Mesenteric fat pad (tissue), 1 donor: ENCODE measurements around the gene SYNGR3. TPM values are rescaled to one million over a fixed set of nuclear protein-coding genes. Genes with fewer than 3 reads are reported as not detected.
"Not testable (repeated sequence)": the region's sequence is repeated elsewhere in the genome, so short reads cannot be mapped to it uniquely, and the experiment has no call there.

Experiments
- DNase-seq: peaks from one replicate; pipeline ENCODE4 v3.0.0-alpha.2; 2020; ENCODE audit warnings: low spot score
- total RNA-seq: library from RNA; stranded (reverse); fragmentation: NEBNext Ultra II Directional; extraction: Animal tissue kit (Norgen Biotek cat#: 25700); gene quantifications from one replicate; pipeline ENCODE4 v1.2.1, GENCODE V29; 2021
- donor health status: DM: yes; HTN: yes; CAD: no.

Gene SYNGR3
- total RNA-seq, 1 donor from 2014 or later, result not detected

DNA sequence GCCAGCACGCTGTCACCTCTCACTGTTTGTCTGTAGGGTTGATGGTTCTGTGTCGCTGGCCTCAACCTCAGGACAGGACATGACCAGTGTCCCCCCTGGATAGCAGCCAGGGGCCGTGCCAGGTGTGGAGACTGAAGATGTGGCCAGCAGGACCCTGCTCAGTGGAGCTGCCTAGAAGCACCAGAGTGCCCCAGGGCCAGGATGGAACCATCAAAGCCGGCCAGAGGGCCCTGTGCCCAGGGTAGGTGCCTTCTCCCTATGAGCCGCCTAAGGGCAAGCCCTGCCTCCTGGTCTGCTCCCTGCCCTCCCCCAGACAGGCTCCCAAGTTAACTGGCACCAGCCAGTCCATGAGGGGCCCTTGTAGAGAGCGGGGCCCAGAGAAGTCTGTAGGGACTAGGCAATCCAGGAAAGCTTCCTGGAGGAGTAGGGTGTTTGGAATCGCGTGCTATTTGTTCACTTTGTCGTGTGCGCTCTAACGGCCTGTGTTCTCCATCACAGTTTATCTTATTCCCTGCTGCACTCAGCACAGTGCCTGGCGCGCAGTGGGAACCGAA is 31.0 kb upstream of the SYNGR3 start:
- no peak for DNase-seq

DNA sequence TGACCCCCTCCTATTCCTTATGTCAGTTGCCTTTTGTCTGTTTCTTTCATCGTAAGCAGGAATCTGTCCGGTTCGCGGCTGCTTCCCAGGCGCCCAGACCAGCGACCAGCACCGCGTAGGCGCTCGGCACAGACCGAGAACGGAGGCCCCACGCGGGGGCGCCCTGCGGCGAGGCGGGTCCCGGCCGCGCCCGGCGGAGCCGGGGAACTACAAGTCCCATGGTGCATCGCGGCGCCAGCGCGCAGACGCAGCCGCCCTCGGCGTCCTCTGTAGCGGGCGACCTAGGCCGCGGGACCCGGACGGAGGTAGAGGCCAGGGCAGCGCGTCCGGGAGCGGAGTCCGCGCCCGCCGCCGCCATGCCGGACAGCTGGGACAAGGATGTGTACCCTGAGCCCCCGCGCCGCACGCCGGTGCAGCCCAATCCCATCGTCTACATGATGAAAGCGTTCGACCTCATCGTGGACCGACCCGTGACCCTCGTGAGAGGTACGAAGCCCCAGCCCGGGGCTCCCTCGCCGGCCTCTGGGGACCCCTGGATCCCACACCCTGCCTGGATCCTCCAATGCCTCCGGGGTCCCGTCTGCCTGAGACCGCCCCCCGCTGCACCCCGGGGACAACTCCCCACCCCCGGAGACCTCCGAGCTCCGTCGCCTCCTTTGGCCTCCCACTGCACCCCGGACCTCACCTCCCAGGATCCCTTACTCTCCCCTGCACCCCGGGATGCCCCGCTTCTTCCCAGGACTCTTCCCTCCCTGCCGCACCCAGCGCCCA is 30.3 kb upstream of the SYNGR3 start, which contains the start of gene NDUFB10:
TSS of gene NDUFB10 (plus strand) at position 270 of the 771 bp plus-strand sequence. CDS start at position 357, 87 bp downstream.
- DNase-seq, result peak; percentile 99

DNA sequence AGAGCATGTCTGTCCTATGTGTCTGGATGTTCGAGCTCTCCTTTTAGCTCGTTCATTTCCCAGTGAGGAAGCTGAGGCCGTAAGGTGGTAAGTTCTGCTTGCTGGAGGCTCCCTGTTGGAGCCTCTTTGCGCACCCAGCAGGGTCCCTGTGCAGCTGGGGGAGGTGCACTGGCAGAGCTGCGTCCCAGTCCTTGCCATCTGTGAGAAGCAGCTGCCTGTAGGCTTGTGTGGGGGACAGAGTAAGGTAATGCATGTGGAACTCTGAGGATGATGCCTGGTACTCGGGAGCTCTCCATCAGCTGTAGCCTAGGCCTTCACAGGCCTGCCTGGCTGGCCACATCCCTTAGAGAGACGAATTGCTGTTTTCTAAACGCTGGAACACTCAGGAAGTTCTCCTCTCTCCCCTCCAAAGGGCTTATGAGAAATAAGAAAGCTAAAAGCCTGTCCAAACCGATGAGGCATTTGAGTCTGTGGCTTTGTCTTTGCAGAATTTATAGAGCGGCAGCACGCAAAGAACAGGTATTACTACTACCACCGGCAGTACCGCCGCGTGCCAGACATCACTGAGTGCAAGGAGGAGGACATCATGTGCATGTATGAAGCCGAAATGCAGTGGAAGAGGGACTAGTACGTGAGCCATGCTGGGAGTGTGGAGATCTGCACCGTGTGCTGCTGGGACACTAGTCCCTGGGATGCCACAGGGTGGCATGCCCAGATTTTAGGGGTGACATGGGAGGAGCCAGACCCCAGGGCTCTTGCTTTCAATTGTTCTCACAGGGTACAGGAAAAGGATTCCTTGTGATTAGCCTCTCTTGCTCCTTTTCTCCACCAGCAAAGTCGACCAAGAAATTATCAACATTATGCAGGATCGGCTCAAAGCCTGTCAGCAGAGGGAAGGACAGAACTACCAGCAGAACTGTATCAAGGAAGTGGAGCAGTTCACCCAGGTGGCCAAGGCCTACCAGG is 28.8 kb upstream of the SYNGR3 start:
- no peak for DNase-seq

DNA sequence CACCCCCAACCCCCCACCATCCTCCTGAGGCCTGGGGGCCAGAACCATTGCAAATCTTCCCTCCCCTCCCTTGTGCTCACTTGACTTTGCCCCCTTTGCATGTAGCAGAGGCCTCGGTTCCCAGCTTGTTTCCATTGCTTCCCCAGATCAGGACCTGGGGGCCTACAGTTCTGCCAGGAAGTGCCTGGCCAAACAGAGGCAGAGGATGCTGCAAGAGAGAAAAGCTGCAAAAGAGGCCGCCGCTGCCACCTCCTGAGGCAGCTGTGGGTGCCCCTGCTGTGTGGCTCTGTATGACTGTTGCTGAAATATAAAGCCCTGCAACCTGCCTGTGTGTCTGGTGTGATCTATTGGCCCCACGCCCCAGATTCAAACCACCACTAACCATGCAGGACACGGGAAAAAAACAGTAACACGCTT is 28.1 kb upstream of the SYNGR3 start:
- no peak for DNase-seq

DNA sequence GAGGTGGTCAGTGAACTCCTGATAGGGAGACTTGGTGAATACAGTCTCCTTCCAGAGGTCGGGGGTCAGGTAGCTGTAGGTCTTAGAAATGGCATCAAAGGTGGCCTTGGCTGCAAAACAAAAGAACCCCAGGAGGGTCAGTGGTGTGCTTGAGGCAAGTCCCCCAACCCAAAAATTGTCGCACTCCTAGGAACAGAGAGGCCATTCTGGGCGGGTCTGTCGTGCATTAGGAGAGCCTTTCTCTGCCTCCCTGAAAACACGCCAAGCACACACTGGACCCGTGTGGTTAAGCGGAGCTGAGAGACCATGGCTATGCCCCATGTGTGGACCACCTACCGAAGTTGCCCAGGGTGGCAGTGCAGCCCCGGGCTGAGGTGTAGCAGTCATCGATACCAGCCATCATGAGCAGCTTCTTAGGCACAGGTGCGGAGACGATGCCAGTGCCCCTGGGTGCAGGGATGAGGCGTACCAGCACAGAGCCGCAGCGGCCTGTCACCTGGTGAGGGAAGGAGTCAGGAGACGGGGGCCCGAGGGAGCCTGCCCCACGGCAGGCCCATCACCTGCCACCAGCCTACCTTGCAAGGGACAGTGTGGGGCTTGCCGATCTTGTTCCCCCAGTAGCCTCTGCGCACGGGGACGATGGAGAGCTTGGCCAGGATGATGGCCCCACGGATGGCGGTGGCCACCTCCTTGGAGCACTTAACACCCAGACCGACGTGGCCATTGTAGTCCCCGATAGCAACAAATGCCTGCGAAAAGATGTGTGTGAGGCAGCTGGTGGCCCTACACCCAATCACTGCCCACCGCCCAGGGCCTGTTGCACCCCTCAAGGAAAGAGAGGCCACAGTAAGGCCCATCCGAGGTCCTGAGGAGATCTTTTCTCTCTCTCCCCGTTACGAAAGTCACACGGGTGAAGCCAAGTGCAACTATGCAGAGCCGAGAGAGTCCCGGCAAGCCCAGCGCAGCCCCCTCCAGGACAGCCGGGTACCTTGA is 27.3 kb upstream of the SYNGR3 start:
- DNase-seq, result not testable (repeated sequence)

DNA sequence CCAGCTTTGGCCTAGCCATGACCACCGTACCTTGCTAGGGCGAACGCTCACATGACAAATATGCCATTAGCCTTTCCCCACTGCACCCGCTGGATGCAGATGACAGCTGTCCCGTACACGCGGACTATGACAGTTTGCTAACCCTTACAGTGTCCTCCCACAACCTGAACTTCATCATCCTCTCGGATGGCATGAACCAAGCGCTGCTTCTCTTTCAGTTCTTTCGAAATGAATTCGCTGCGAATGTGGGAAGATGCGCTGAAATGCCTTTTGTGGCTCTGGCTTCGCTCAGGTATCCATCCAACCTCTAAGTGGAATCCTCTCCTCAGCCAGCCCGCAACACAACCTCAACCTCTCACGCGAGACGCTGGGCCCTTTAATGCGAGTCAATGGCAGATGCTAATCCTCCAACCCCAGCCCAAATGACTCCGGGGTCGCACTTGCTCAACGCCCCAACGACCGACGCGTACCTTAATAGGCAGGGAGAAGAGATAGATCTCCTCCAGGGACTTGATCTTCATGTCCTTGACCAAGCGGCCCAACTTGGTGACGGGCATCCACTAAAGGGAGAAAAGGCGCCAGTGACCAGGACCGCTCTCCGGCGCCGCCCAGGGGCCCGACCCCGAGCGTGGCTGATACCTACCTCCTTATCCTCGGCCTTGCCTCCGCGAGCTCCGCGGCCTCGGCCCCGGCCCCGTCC is 25.8 kb upstream of the SYNGR3 start:
- DNase-seq, result no peak

DNA sequence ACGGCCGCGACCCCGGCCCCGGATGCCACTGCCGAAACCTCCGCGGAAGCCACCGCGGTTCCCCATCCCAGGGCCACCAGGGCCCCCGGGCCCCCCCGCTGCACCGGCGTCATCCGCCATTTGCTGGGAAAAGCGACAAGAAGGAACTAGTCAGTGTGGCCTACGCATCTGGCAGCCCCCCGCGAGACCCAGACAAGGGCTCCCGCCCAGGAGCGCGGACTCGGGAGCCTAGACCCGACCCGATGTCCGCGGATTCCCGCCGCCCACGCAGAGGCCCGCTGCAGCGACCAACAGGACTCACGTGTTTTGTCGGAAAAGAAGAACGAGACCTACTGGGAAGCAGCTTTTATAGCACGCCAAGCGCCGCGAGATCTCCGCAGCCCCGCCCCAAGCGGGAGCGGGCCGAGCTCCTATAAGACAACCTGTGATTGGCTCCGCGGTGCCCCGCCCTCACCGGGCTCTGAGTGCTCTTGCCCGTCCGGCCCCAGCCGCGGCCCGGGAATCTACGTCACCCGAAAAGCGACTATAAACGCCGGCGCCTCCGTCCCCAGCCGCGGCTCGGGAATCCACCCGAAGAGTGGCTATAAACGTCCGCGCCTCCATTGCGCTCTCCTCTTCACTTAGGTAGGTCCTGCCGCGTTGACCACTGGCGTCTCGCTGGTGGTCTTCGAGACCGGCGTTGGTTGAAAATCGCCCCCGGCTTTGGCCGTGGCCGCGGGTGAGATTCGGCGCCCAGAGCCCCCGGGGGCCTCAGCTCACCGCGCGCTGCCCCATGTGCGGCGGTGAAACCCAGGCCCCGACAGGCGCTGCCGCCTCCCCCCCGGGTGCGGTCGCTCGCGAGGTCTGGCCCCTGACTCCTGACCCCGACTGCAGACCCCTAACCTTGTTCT is 25.0 kb upstream of the SYNGR3 start, which contains the start of gene RPS2:
TSS of gene RPS2 (minus strand) at position 321 of the 890 bp plus-strand sequence. CDS start at position 120, 201 bp downstream.
- peak; percentile 100 for DNase-seq

DNA sequence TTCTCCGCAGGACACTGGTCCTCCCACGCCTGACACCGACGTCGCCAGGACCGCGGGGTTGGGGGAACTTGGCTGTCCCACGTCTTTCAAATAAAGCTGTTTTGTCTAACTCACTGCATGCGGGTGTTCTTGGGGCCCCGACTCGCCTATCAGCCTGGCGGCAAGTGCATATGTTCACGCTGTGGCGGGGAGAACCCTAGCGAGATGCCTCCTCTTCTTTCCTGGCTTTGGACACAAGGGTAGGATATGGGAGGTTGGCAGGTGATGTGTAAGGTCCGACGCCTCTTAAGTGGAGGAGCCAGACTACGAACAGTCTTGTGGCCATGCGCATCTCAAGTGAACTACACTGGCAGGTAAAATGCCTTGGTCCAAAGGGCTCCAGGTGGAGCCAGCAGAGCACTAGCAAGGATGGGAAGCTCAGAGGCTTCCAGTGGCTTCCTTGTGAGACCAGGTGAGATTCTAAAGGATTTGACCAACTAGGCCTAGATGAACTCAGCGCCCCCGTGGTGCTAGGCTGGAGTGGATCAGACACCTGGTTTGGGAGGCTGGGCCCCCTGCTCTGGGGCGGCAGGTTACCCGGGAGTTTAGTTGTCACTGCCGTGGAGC is 24.3 kb upstream of the SYNGR3 start:
- no peak for DNase-seq

DNA sequence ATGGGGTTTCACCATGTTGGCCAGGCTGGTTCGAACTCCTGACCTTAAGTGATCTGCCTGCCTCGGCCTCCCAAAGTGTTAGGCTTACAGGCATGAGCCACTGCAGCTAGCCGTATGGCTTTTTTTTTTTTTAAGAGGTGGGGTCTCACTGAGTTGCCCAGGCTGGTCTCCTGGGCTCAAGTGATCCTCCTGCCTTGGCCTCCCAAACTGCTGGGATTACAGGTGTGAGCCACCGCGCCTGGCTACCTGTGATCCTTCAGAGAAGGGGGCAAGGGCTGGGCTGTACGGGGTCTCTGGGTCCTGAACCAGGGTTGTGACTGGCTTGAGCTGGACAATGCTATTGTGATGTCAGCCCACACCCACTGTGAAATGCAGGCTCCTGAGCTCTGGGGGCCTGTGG is 23.3 kb upstream of the SYNGR3 start, which contains the start of gene RNF151:
TSS of gene RNF151 (plus strand) at position 397 of the 400 bp plus-strand sequence. CDS start 26 bp downstream, outside the sequence.
- DNase-seq, result no peak

DNA sequence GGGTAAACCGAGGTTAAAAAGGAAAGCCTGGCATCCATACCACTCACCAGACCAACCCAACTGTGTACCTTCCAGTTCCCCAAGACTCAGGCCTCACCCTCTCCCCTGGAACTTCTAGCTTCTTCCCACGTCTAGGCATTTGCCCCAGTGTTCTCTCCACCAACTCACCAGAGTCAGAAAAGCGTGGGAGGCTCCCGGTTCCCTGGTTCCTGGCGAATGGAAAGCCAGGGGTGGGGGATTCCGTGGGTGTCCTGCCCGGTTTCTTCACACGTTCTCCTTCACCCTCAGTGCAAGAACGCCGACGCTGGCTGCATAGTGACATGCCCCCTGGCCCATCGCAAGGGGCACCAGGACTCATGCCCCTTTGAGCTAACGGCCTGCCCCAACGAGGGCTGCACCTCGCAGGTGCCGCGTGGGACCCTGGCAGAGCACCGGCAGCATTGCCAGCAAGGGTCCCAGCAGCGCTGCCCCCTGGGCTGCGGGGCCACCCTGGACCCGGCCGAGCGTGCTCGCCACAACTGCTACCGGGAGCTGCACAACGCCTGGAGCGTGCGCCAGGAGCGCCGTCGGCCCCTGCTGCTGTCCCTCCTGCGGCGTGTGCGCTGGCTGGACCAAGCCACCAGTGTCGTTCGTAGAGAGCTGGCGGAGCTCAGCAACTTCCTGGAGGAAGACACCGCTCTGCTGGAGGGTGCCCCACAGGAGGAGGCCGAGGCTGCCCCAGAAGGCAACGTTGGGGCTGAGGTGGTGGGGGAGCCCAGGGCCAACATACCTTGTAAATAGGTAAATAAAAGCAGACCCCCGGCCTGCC is 21.4 kb upstream of the SYNGR3 start:
- no peak for DNase-seq

DNA sequence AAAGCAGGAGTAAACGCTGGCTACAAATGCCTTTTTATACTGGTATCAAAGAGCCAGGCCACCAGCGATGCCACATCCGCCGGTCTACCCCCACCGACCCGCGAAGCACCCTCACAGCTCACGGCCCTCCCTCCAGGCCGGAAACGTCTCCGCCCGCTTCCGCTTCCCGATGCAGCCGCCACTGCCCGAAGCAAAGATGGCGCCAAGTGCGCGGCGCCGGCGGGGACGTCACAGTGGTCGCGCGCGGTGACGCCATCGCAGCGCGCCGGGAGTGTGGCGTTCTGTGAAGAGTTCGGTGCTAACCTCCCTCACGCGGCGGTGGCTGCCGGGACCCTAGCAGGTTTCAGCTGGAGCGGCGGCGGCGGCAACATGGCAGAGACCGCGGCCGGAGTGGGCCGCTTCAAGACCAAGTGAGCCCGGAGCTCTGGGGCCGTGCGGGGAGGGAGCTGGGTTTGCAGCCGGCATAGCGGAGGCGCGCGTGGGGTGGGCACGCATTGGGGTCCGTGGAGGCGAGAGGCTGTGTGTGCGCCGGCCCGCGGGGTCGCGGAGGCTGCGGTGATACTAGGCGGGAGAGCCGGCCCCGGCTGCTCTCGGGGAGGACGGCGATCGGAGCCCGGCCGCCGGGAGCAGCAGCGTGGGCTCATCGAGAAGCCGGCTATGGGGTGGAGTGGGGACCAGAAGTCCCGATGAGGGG is 17.8 kb upstream of the SYNGR3 start, which contains the start of gene TBL3:
TSS of gene TBL3 (plus strand) at position 258 of the 694 bp plus-strand sequence. CDS start at position 370, 112 bp downstream.
- peak; percentile 98 for DNase-seq

DNA sequence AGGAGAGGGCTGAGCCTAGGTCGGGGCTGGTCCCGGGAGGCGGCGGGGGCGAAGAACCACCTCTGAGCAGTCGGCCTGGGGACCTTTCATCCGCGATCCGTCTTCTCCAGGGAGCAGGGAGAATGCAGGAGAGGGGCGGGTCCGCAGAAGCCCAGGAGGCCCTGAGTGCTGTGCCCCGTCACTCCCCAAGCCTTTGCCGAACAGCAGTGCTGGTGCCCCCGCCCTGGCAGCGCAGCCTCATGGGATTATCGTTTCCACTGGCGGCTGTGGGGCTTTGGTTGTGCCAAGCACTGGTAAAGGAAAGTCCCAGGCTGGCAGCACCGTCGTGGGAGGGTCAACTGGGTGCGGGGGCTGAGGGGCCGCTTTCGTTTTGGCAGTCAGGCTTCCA is 17.3 kb upstream of the SYNGR3 start:
- DNase-seq, result no peak

DNA sequence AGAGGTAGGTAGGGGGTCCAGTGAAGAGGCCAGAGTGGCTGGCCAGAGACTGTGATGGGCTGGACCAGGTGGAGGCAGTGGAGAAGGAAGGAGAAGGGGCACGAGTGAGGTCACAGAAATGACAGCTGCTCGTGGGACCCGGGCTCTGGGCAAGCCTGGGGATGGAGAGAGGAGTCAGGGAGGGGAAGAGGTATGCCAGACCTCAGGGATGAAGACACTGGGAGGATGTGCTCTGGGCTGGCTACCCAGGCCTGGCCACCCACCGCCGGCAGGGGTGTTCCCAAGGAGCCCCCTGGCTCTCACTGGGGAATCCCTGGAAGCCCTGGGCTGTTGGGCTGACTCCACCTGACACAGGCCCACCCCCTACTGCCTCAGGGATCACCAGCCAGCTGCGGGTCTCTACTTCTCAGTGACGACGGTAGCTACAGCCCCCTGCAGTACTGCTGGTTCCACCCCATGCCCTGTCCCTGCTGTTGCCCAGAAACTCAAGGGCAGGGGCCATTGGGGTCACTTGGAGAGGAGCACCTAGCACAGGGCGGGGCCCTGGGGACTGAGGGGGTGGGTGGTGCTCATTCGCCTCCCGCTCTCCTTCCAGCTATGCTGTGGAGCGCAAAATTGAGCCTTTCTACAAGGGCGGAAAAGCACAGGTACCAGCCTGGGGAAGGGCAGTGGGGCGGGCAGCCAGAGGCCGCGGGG is 16.2 kb upstream of the SYNGR3 start:
- no peak for DNase-seq

DNA sequence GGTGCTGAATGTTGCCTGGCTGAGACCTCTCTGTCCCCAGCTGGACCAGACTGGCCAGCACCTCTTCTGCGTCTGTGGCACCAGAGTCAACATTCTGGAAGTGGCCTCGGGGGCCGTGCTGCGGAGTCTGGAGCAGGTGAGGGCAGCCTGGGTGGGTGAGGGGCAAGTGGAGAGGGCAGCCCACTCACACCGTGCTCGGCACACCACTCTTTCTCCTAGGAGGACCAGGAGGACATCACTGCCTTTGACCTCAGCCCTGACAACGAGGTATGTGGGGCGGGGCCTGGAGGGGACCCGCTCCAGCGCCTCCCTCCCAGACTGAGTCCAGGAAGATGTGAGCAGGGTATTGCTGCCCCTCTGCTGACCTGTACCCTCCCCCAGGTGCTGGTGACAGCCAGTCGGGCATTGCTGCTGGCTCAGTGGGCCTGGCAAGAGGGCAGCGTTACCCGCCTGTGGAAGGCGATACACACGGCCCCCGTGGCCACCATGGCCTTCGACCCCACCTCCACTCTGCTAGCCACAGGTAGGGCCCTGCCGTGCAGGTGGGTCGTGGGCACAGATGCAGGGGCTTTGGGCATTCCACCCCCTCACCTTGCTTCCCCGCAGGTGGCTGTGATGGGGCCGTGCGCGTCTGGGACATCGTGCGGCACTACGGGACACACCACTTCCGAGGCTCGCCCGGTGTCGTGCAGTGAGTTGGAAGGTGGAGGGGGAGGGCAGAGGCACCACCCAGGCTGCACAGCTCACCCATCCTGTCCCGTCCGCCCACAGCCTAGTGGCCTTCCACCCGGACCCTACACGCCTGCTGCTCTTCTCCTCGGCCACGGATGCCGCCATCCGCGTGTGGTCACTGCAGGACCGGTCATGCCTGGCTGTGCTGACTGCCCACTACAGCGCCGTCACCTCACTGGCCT is 15.4 kb upstream of the SYNGR3 start:
- DNase-seq, result no peak
